HG03064 (cell line): Measurements from ENCODE around the gene FGG.
"Not testable (repeated sequence)": the region's sequence is repeated elsewhere in the genome, so short reads cannot be mapped to it uniquely, and the experiment has no call there.

Experiments used
- ATAC-seq: cut with Tn5 transposase; IDR thresholded peaks from one replicate; pipeline ENCODE4 v1.9.1; 2021; ENCODE audit warnings: low read depth; ENCODE audit not compliant: unreplicated experiment

Gene FGG

GRCh38 chr4:154614306-154614705 is 1.9 kb upstream of the FGG start:
- ATAC-seq, result no peak

- ATAC-seq, result no peak
These were observed 623 bp downstream of the FGG start for GRCh38 chr4:154611833-154612232.

- ATAC-seq, result no peak
These were observed 1.9 kb downstream of the FGG start for GRCh38 chr4:154610582-154610981.

GRCh38 chr4:154609532-154609931 is 2.9 kb downstream of the FGG start:
- ATAC-seq, result no peak

- ATAC-seq, result no peak
These were observed 3.8 kb downstream of the FGG start for GRCh38 chr4:154608361-154609252.

- ATAC-seq, result no peak
These were observed 5.4 kb downstream of the FGG start for GRCh38 chr4:154606728-154607723.

- ATAC-seq, result no peak
These were observed 7.7 kb downstream of the FGG start for GRCh38 chr4:154604696-154605200.

- ATAC-seq, result no peak
These were observed 9.2 kb downstream of the FGG start for GRCh38 chr4:154603033-154603943.

GRCh38 chr4:154602404-154603020 is 9.9 kb downstream of the FGG start:
- no peak for ATAC-seq

GRCh38 chr4:154597798-154598774 is 14.4 kb downstream of the FGG start:
- no peak for ATAC-seq

- ATAC-seq, result not testable (repeated sequence)
These were observed 15.2 kb downstream of the FGG start for GRCh38 chr4:154597281-154597680.

GRCh38 chr4:154595807-154596206 is 16.6 kb downstream of the FGG start:
- ATAC-seq, result no peak

GRCh38 chr4:154594343-154594742 is 18.1 kb downstream of the FGG start:
- ATAC-seq, result not testable (repeated sequence)

- ATAC-seq, result no peak
These were observed 18.6 kb downstream of the FGG start for GRCh38 chr4:154593868-154594267.

GRCh38 chr4:154591890-154592289 is 20.6 kb downstream of the FGG start:
- ATAC-seq, result no peak

- ATAC-seq, result no peak
These were observed 22.0 kb downstream of the FGG start, which contains the start of gene FGA for GRCh38 chr4:154590329-154591006. FGA (minus strand) TSS chr4:154590742; CDS start chr4:154590687, 55 bp downstream.

GRCh38 chr4:154589296-154590197 is 22.9 kb downstream of the FGG start:
- no peak for ATAC-seq
